A549 (cell line): ENCODE measurements around the gene GATA2. TPM values are rescaled to one million over a fixed set of nuclear protein-coding genes. Genes with fewer than 3 reads are reported as not detected.

Experiments
- ATAC-seq, 2 experiments: fragments of 200-7000 bp in 1 of 2; fragments of >200 bp in 1 of 2; cut with Nextera tagmentation in 1 of 2; cut with Tn5 transposase in 1 of 2; 3 replicates each; pipeline versions ENCODE4 v1.8.0 to v1.9.1; 2018 to 2020; ENCODE audit warnings: mild to moderate bottlenecking in 1 of 2, moderate library complexity in 1 of 2
- CTCF ChIA-PET: fragments of 300-600 bp; sonication (Branson Sonifier 250); formaldehyde crosslinking; extraction: SDS; loops from one replicate; lab custom pipeline; 2021; ENCODE audit warnings: antibody characterized with exemption, inconsistent platforms; lab: Yijun Ruan, JAX
- POLR2A ChIA-PET: fragments of 350-600 bp; formaldehyde crosslinking; extraction: SDS; loops from one replicate; lab custom pipeline; 2021; ENCODE audit warnings: antibody characterized with exemption, inconsistent platforms; lab: Yijun Ruan, JAX
- DNase-seq, 2 experiments: peaks; one replicate each; pipeline versions ENCODE4 v3.0.0 to v3.0.0-alpha.2; 2011 to 2016; ENCODE audit warnings: low read depth in 1 of 2, low spot score in 1 of 2
- FAIRE-seq: peaks from 2 replicates; lab custom pipeline; 2011; peaks lifted over from hg19 to GRCh38; lab: Jason Lieb, UNC
- H3K27ac ChIP-seq, 2 experiments: fragments of >200 bp; sonication (Bioruptor Twin); formaldehyde crosslinking; 3 replicates each; pipeline ENCODE4 v1.5.1; 2016 to 2017
- H3K4me1 ChIP-seq: fragments of >200 bp; sonication (Bioruptor Twin); formaldehyde crosslinking; 3 replicates; pipeline ENCODE4 v1.6.1; 2016
- H3K4me2 ChIP-seq: fragments of >200 bp; sonication (Bioruptor Twin); formaldehyde crosslinking; 3 replicates; pipeline ENCODE4 v1.6.1; 2016
- H3K4me3 ChIP-seq: fragments of >200 bp; sonication (Bioruptor Twin); formaldehyde crosslinking; 3 replicates; pipeline ENCODE4 v1.5.1; 2016
- H3K9me3 ChIP-seq: fragments of >200 bp; sonication (Bioruptor Twin); formaldehyde crosslinking; 3 replicates; pipeline ENCODE4 v1.6.1; 2016
- EHMT2 ChIP-seq: fragments of 200-600 bp; sonication (generic); IDR thresholded peaks from 2 replicates; pipeline ENCODE4 v1.6.1; 2016; ENCODE audit warnings: antibody characterized with exemption, low read depth, mild to moderate bottlenecking, moderate library complexity
- ESRRA ChIP-seq: fragments of 150-350 bp; IDR thresholded peaks from 2 replicates; pipeline ENCODE4 v1.6.1; 2014; ENCODE audit warnings: mild to moderate bottlenecking, low read length, borderline replicate concordance
- HOXA7 ChIP-seq: fragments of 250-450 bp; sonication (Bioruptor Pico); IDR thresholded peaks from 2 replicates; pipeline ENCODE4 v1.5.0; 2020; ENCODE audit warnings: mild to moderate bottlenecking, moderate library complexity
- HOXB13 ChIP-seq: fragments of 250-450 bp; sonication (Bioruptor Pico); IDR thresholded peaks from 2 replicates; pipeline ENCODE4 v1.5.0; 2020; ENCODE audit warnings: low read depth, mild to moderate bottlenecking, moderate library complexity
- HOXB5 ChIP-seq: fragments of 250-450 bp; sonication (Bioruptor Pico); IDR thresholded peaks from 2 replicates; pipeline ENCODE4 v1.5.0; 2020; ENCODE audit warnings: mild to moderate bottlenecking, moderate library complexity
- JUN ChIP-seq, 2 experiments: fragments of >200 bp; sonication (Bioruptor Twin); formaldehyde crosslinking; IDR thresholded peaks; 2 replicates in 1 of 2; 3 replicates in 1 of 2; pipeline ENCODE4 v1.6.1; 2016 to 2017
- MAZ ChIP-seq: fragments of 150-350 bp; IDR thresholded peaks from 2 replicates; pipeline ENCODE4 v1.6.1; 2014; ENCODE audit warnings: antibody characterized with exemption, low read depth, low read length, borderline replicate concordance
- PHF8 ChIP-seq: fragments of 200-600 bp; sonication (generic); IDR thresholded peaks from 2 replicates; pipeline ENCODE4 v1.6.1; 2016; ENCODE audit warnings: low read depth, mild to moderate bottlenecking, antibody characterized with exemption, moderate library complexity, borderline replicate concordance
- RFX5 ChIP-seq: fragments of 450-650 bp; IDR thresholded peaks from 2 replicates; pipeline ENCODE4 v1.7.1; 2014; ENCODE audit warnings: antibody characterized with exemption, mild to moderate bottlenecking, moderate library complexity
- SMC3 ChIP-seq: fragments of >200 bp; sonication (Bioruptor Twin); formaldehyde crosslinking; IDR thresholded peaks from 3 replicates; pipeline ENCODE4 v1.6.1; 2018; ENCODE audit warnings: inconsistent platforms
- SREBF2 ChIP-seq: fragments of 450-650 bp; IDR thresholded peaks from 2 replicates; pipeline ENCODE4 v1.6.1; 2014; ENCODE audit warnings: mild to moderate bottlenecking, moderate library complexity
- WGBS: methylation state at CpG from one replicate; pipeline ENCODE4 v1.1.6; 2017; ENCODE audit errors: missing lambda C conversion rate; 5-methylcytosine and 5-hydroxymethylcytosine counted together
- polyA plus RNA-seq, 4 experiments: library from polyadenylated mRNA; depleted of rRNA in 3 of 4; stranded (reverse); fragments of >200 nt; fragmentation: RNase III in 1 of 4; extraction: RNeasy Plus Mini Kit Qiagen cat#74134 plus additional on column Dnase treatment in 1 of 4; gene quantifications; 2 replicates in 3 of 4; 3 replicates in 1 of 4; pipeline ENCODE4 v1.2.3, GENCODE V29; 2011 to 2017
- TF ChIP-seq, protein P1 (sequence below): IDR thresholded peaks from 2 replicates; pipeline ENCODE4 v1.6.1; 2012
- TF ChIP-seq, protein P2 (sequence below): fragments of 200-600 bp; sonication (generic); IDR thresholded peaks from 2 replicates; pipeline ENCODE4 v1.6.1; 2016; ENCODE audit warnings: antibody characterized with exemption, mild to moderate bottlenecking, moderate library complexity

GATA2 gene
- polyA plus RNA-seq, 2 of the 4 experiments (the other 2 are of a cell fraction): 0.68 to 4.9 TPM

DNA sequence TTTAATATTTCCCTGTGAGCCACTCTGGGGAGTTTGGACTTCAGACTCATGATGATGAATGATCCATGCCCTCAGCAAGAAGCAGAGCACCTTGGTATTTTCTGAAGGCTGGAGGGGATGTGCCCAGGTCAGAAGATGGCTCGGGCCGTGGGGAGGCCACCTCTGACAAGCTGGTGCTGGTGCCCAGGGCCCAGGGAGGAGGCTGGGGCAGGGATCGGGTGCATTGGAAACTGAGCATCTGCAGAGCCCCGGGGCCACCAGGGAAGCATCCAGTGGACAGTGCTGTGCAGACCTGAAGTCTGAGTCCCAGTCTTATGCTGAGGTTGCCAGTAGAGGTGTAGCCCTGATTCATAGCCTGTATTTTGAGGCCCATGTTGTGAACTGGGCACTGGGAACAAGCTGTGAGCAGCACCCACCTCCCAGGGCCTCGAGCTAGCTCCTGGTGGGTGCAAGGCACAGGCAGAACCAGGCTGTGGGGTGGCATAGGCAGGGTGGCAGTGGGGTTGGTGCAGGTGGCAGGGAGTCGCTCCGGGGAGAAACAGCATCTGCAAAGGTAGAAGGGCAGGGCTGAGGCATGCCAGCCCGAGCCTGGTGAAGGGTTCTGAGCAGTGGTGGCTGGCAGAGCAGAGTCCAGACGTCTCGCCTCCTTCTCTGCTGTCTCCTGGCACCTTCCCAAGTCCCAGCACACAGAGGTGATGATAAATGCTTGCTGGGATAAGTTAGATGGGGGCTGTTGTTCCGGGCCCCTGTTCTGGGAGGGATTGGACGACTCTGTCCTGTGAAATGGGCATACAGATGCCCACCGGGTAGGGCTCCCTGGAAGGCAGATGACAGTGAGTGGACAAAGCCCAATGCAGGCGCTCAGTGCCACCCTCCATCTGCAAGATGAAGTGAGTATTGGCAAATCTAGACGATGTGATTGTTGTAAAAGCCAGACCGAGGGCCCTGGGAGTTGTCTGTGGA lies 36.9 kb downstream of the GATA2 start (continued):
- TF ChIP-seq, protein P1, sequence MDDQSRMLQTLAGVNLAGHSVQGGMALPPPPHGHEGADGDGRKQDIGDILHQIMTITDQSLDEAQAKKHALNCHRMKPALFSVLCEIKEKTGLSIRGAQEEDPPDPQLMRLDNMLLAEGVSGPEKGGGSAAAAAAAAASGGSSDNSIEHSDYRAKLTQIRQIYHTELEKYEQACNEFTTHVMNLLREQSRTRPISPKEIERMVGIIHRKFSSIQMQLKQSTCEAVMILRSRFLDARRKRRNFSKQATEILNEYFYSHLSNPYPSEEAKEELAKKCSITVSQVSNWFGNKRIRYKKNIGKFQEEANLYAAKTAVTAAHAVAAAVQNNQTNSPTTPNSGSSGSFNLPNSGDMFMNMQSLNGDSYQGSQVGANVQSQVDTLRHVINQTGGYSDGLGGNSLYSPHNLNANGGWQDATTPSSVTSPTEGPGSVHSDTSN: no peak

DNA sequence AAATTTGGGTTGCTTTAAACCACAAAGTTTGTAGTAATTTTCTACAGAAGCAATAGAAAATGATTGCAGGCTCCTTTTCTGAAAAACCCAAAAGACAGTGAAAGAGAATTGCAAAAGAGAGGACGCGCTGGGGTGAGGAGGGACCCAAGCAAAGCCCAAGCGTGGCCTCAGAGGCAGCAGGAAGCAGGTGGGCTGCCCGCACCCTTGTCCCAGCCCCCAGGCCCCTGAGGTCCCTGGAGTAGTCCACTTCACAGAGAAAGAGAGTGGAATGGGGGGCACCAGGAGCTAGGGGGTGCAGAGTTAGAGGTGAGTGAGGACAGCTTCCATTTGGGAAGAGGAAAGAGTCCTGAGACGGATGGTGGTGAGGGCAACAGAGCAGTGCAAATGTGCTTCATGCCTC lies 37.9 kb downstream of the GATA2 start:
- Histone ChIP-seq H3K27ac (no peak overlapping the region), H3K4me3 (no peak overlapping the region), H3K9me3 (no peaks in the 10 kb centered on the region), H3K4me1 (no peaks in the 10 kb centered on the region), H3K4me2 (no peak overlapping the region)
- TF ChIP-seq JUN (IDR thresholded peaks at IDR 0.05): no peak
- TF ChIP-seq HOXB13 (CRISPR knock-in tag): no peak
- TF ChIP-seq, protein P2, sequence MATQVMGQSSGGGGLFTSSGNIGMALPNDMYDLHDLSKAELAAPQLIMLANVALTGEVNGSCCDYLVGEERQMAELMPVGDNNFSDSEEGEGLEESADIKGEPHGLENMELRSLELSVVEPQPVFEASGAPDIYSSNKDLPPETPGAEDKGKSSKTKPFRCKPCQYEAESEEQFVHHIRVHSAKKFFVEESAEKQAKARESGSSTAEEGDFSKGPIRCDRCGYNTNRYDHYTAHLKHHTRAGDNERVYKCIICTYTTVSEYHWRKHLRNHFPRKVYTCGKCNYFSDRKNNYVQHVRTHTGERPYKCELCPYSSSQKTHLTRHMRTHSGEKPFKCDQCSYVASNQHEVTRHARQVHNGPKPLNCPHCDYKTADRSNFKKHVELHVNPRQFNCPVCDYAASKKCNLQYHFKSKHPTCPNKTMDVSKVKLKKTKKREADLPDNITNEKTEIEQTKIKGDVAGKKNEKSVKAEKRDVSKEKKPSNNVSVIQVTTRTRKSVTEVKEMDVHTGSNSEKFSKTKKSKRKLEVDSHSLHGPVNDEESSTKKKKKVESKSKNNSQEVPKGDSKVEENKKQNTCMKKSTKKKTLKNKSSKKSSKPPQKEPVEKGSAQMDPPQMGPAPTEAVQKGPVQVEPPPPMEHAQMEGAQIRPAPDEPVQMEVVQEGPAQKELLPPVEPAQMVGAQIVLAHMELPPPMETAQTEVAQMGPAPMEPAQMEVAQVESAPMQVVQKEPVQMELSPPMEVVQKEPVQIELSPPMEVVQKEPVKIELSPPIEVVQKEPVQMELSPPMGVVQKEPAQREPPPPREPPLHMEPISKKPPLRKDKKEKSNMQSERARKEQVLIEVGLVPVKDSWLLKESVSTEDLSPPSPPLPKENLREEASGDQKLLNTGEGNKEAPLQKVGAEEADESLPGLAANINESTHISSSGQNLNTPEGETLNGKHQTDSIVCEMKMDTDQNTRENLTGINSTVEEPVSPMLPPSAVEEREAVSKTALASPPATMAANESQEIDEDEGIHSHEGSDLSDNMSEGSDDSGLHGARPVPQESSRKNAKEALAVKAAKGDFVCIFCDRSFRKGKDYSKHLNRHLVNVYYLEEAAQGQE: no peak
- TF ChIP-seq EHMT2: no peak
- DNase-seq (no peak), ATAC-seq (no peak), FAIRE-seq (no peak)
- ChIA-PET POLR2A (no interaction called here), CTCF (interaction anchor here (1.0 kb wide), 1 partner anchor 13 kb away, joined by 3 read pairs; no protein-coding TSS in a partner anchor)
- 71% methylated on average over 5 of the region's 5 CpGs for WGBS

DNA sequence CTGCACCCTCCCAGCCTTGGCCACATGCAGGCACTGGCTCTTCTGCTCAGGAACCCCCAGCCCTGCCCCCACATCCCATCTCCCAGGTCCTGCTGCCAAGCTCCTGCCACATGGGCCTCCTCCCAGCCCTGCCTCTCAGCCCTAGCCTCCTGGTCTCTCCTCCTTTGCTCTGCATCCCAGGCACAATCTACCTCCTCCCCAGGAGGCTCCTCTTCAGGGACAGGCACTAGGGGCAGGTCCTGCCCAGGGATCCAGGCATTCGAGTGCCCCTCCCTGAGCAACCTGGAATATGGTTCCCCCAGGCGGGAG lies 38.7 kb downstream of the GATA2 start:
- TF ChIP-seq PHF8 (no peak), HOXB5 (CRISPR knock-in tag) (no peak), ESRRA (no peak), RFX5 (no peak), SREBF2 (no peak), SMC3 (no peak), HOXA7 (CRISPR knock-in tag) (no peak), MAZ (no peak)
- DNase-seq: no peak
- Histone ChIP-seq H3K4me1 (no peaks in the 10 kb centered on the region), H3K4me2 (no peak overlapping the region), H3K4me3 (no peak overlapping the region), H3K9me3 (no peaks in the 10 kb centered on the region), H3K27ac (no peak overlapping the region)
- no CpG with 5 or more reads among the region's 2 CpGs for WGBS
- ChIA-PET POLR2A (no interaction called here), CTCF (interaction anchor here (1.1 to 1.2 kb wide), 2 partner anchors 28 to 154 kb away, joined by 3 read pairs; no protein-coding TSS in a partner anchor)
- no peak for ATAC-seq
- no peak for FAIRE-seq
